RWPE2 (cell line): Measurements from ENCODE around the gene PIWIL4.

Experiments used
- ATAC-seq: fragments of 200-7000 bp; cut with Tn5 transposase; 3 replicates; pipeline ENCODE4 v1.9.1; 2021; ENCODE audit warnings: low read depth
- DNase-seq: peaks from one replicate; pipeline ENCODE4 v3.0.0-alpha.2; 2020; ENCODE audit warnings: low spot score
- H3K27ac ChIP-seq: fragments of 450-650 bp; 2 replicates; pipeline ENCODE4 v1.5.1; 2017; ENCODE audit warnings: mild to moderate bottlenecking; ENCODE audit not compliant: poor library complexity, severe bottlenecking
- H3K27me3 ChIP-seq: fragments of 250-450 bp; sonication (Bioruptor Pico); 2 replicates; pipeline ENCODE4 v1.5.1; 2021; ENCODE audit warnings: mild to moderate bottlenecking, moderate library complexity; ENCODE audit not compliant: insufficient read depth, poor library complexity, severe bottlenecking
- H3K36me3 ChIP-seq: fragments of 250-450 bp; sonication (Bioruptor Pico); 2 replicates; pipeline ENCODE4 v1.5.1; 2020; ENCODE audit warnings: low read depth, mild to moderate bottlenecking, moderate library complexity
- H3K4me1 ChIP-seq: fragments of 250-450 bp; sonication (Bioruptor Pico); 2 replicates; pipeline ENCODE4 v1.5.1; 2021; ENCODE audit warnings: mild to moderate bottlenecking, moderate library complexity; ENCODE audit not compliant: insufficient read depth, poor library complexity, severe bottlenecking
- H3K4me3 ChIP-seq: fragments of 250-450 bp; sonication (Bioruptor Pico); 2 replicates; pipeline ENCODE4 v1.5.1; 2021; ENCODE audit warnings: mild to moderate bottlenecking, moderate library complexity; ENCODE audit not compliant: severe bottlenecking
- H3K9me3 ChIP-seq: fragments of 250-450 bp; sonication (Bioruptor Pico); 2 replicates; pipeline ENCODE4 v1.5.1; 2021; ENCODE audit warnings: mild to moderate bottlenecking, moderate library complexity; ENCODE audit not compliant: severe bottlenecking
- CTCF ChIP-seq: fragments of 450-650 bp; IDR thresholded peaks from one replicate; pipeline ENCODE4 v1.5.1; 2017; ENCODE audit warnings: mild to moderate bottlenecking, moderate library complexity; ENCODE audit not compliant: poor library complexity, severe bottlenecking

The PIWIL4 gene

GRCh38 chr11:94574193-94574961 is 7.2 kb downstream of the PIWIL4 start:
- ATAC-seq (no peak), DNase-seq (no peak)
- Histone ChIP-seq H3K27me3 (peaks cover 5% of the 10 kb centered on the region), H3K36me3 (no peaks in the 10 kb centered on the region), H3K9me3 (no peaks in the 10 kb centered on the region), H3K4me1 (no peaks in the 10 kb centered on the region), H3K4me3 (no peak overlapping the region), H3K27ac (no peak overlapping the region)
- no peak for TF ChIP-seq CTCF

GRCh38 chr11:94576306-94576705 is 9.1 kb downstream of the PIWIL4 start:
- no peak overlapping the region for H3K4me3 ChIP-seq
- H3K27ac ChIP-seq = no peak overlapping the region
- ATAC-seq = no peak
- no peak for DNase-seq
- no peaks in the 10 kb centered on the region for H3K9me3 ChIP-seq
- peaks cover 5% of the 10 kb centered on the region for H3K27me3 ChIP-seq
- TF ChIP-seq CTCF = no peak
- H3K4me1 ChIP-seq = no peaks in the 10 kb centered on the region
- H3K36me3 ChIP-seq = no peaks in the 10 kb centered on the region

- Histone ChIP-seq H3K27ac (no peak overlapping the region), H3K4me1 (no peaks in the 10 kb centered on the region), H3K27me3 (peaks cover 5% of the 10 kb centered on the region), H3K36me3 (no peaks in the 10 kb centered on the region), H3K4me3 (no peak overlapping the region), H3K9me3 (no peaks in the 10 kb centered on the region)
- no peak for ATAC-seq
- DNase-seq = no peak
- TF ChIP-seq CTCF = no peak
Measured at GRCh38 chr11:94577841-94578240, 10.7 kb downstream of the PIWIL4 start.

- no peaks in the 10 kb centered on the region for H3K36me3 ChIP-seq
- H3K27ac ChIP-seq = no peak overlapping the region
- no peaks in the 10 kb centered on the region for H3K27me3 ChIP-seq
- no peaks in the 10 kb centered on the region for H3K9me3 ChIP-seq
- no peaks in the 10 kb centered on the region for H3K4me1 ChIP-seq
- DNase-seq = no peak
- no peak overlapping the region for H3K4me3 ChIP-seq
- TF ChIP-seq CTCF = no peak
- no peak for ATAC-seq
Measured at GRCh38 chr11:94581926-94582325, 14.8 kb downstream of the PIWIL4 start.

GRCh38 chr11:94583213-94583865 is 16.2 kb downstream of the PIWIL4 start:
- DNase-seq (no peak), ATAC-seq (no peak)
- Histone ChIP-seq H3K27me3 (no peaks in the 10 kb centered on the region), H3K4me3 (no peak overlapping the region), H3K36me3 (no peaks in the 10 kb centered on the region), H3K4me1 (no peaks in the 10 kb centered on the region), H3K9me3 (no peaks in the 10 kb centered on the region), H3K27ac (no peak overlapping the region)
- no peak for TF ChIP-seq CTCF
